HAP-1 (cell line): ENCODE measurements around the gene ATP10D.
"Not testable (repeated sequence)": the region's sequence is repeated elsewhere in the genome, so short reads cannot be mapped to it uniquely, and the experiment has no call there.

Experiments
- DNase-seq, 2 experiments: peaks; one replicate each; pipeline ENCODE4 v3.0.0-alpha.2; 2016 to 2020; ENCODE audit warnings: low spot score in 2 of 2
- H3K27me3 ChIP-seq: fragments of 250-450 bp; sonication (Bioruptor Pico); 2 replicates; pipeline ENCODE4 v1.5.1; 2020; ENCODE audit warnings: low read depth, mild to moderate bottlenecking, moderate library complexity
- H3K36me3 ChIP-seq: fragments of 250-450 bp; sonication (Bioruptor Pico); replicated peaks from 2 replicates; pipeline ENCODE4 v1.5.1; 2020; ENCODE audit warnings: mild to moderate bottlenecking
- H3K4me1 ChIP-seq: fragments of 250-450 bp; sonication (Bioruptor Pico); 2 replicates; pipeline ENCODE4 v1.5.1; 2020; ENCODE audit warnings: mild to moderate bottlenecking
- H3K4me3 ChIP-seq: fragments of 250-450 bp; sonication (Bioruptor Pico); 2 replicates; pipeline ENCODE4 v1.5.1; 2020; ENCODE audit warnings: mild to moderate bottlenecking, moderate library complexity
- H3K9me3 ChIP-seq: fragments of 250-450 bp; sonication (Bioruptor Pico); 2 replicates; pipeline ENCODE4 v1.5.1; 2020; ENCODE audit warnings: mild to moderate bottlenecking, moderate library complexity
- in situ Hi-C: fragments of 300-500 bp; cut with MboI; formaldehyde crosslinking; loops from 3 replicates; pipeline ENCODE4 v1.14.3; 2020; ENCODE audit warnings: low sequenced_read_pairs, inconsistent platforms, mixed read lengths

The ATP10D gene

DNA sequence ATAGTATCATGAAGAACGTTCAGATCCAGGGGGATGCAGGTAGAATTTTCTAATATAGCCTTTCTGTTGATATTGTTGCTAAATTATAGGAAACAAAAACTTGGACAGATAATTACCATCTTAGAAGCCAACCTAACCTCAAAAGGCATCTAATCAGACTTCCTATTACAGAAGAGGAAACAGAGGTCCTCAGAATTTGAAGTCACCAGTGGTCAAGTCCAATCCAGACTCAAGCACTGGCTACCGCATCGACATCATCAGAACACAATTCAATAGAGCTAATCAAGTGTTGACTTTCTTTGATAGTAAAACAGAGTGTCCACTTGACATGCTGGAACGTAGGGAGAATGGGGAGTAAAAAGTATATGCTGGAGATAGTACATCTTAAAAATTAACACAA, 10.3 kb upstream of the ATP10D start:
- in situ Hi-C loops = no loop called here
- Histone ChIP-seq H3K36me3 (no peaks in the 10 kb centered on the region), H3K4me1 (peaks cover 48% of the 10 kb centered on the region), H3K4me3 (no peak overlapping the region), H3K27me3 (no peaks in the 10 kb centered on the region), H3K9me3 (no peaks in the 10 kb centered on the region)
- DNase-seq = peak; percentile 37 to 76

DNA sequence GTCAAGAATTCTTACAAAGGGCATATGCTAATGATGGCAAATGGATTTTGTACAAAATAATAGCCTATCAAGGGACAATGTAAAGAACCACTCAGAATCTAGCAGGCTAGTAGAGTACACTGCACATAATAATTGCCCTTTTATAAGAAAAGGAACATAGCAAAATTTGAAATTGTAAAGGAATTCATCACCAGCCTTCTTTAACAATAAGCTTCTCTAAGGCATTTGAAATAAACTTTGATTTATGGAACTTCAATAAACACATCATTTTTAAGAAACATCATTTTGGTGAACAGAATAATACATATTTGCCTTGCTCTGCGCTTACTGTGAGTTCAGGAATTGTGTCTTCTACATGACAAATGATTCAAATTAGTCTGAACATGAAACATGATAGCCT, 9.7 kb upstream of the ATP10D start:
- no peaks in the 10 kb centered on the region for H3K27me3 ChIP-seq
- no peaks in the 10 kb centered on the region for H3K36me3 ChIP-seq
- peak in 1 of 2 experiments; percentile 96 for DNase-seq
- H3K4me1 ChIP-seq = peaks cover 42% of the 10 kb centered on the region
- no peaks in the 10 kb centered on the region for H3K9me3 ChIP-seq
- in situ Hi-C loops = no loop called here
- H3K4me3 ChIP-seq = no peak overlapping the region

GRCh38 chr4:47478804-47479203, 6.3 kb upstream of the ATP10D start:
- H3K36me3 ChIP-seq = no peaks in the 10 kb centered on the region
- no peak overlapping the region for H3K4me3 ChIP-seq
- H3K9me3 ChIP-seq = no peaks in the 10 kb centered on the region
- peaks cover 24% of the 10 kb centered on the region for H3K4me1 ChIP-seq
- in situ Hi-C loops = no loop called here
- DNase-seq = no peak
- no peaks in the 10 kb centered on the region; the same call in 1 of the 2 replicates for H3K27me3 ChIP-seq

DNA sequence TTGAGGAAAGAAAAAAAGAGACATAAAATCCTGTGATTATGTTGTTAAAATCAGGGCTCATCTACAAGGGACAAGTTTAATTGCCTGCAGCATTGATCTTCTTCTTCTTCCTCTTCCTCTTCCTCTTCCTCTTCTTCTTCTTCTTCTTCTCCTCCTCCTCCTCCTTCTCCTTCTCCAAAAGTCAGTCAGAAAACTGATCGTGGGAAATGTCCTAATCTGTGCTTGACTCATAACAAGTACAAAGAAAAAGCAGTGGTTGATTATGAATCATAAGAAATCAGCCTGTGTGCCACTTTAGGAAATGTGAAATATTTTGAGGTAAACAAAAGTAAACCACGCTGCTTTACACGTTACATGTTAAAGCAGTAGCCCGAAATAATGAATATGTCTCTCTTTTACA, 2.7 kb upstream of the ATP10D start:
- no peaks in the 10 kb centered on the region; the same call in 1 of the 2 replicates for H3K27me3 ChIP-seq
- no peaks in the 10 kb centered on the region for H3K9me3 ChIP-seq
- H3K36me3 ChIP-seq = no peaks in the 10 kb centered on the region
- peaks cover 13% of the 10 kb centered on the region for H3K4me1 ChIP-seq
- DNase-seq = no peak
- in situ Hi-C loops = no loop called here
- no peak overlapping the region for H3K4me3 ChIP-seq

GRCh38 chr4:47483745-47484144, 1.3 kb upstream of the ATP10D start:
- in situ Hi-C loops = no loop called here
- Histone ChIP-seq H3K36me3 (no peaks in the 10 kb centered on the region), H3K4me3 (no peak overlapping the region), H3K27me3 (no peaks in the 10 kb centered on the region; the same call in 1 of the 2 replicates), H3K9me3 (no peaks in the 10 kb centered on the region), H3K4me1 (peaks cover 13% of the 10 kb centered on the region)
- no peak for DNase-seq

DNA sequence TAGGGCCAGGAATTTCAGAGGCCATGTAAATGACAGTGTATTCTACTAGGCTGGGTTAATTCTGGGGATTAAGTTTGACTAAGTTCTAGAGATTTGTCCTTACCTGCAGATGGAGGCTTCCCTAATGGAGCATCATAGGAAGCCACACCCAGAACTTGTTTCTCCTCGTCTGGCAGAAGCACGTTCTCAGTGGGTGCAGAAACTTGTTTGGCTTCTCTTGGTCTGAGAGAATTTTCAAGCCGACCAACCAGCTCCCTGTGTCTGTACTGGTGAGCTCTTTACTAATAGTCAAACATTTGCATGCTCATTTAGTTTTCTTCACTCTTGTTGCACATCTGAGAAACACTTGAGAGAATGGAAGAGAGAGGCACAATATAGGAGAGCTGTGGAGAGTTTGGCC, 907 bp upstream of the ATP10D start:
- DNase-seq = no peak
- Histone ChIP-seq H3K4me3 (no peak overlapping the region), H3K36me3 (no peaks in the 10 kb centered on the region), H3K4me1 (peaks cover 17% of the 10 kb centered on the region), H3K27me3 (no peaks in the 10 kb centered on the region; the same call in 1 of the 2 replicates), H3K9me3 (no peaks in the 10 kb centered on the region)
- in situ Hi-C loops = no loop called here

GRCh38 chr4:47485768-47486167, 693 bp downstream of the ATP10D start:
- peaks cover 17% of the 10 kb centered on the region for H3K4me1 ChIP-seq
- H3K4me3 ChIP-seq = peak overlapping the region; percentile 55
- no peaks in the 10 kb centered on the region for H3K9me3 ChIP-seq
- in situ Hi-C loops = no loop called here
- no peaks in the 10 kb centered on the region; the same call in 1 of the 2 replicates for H3K27me3 ChIP-seq
- no peak for DNase-seq
- no peaks in the 10 kb centered on the region; the same call in 1 of the 2 replicates for H3K36me3 ChIP-seq

DNA sequence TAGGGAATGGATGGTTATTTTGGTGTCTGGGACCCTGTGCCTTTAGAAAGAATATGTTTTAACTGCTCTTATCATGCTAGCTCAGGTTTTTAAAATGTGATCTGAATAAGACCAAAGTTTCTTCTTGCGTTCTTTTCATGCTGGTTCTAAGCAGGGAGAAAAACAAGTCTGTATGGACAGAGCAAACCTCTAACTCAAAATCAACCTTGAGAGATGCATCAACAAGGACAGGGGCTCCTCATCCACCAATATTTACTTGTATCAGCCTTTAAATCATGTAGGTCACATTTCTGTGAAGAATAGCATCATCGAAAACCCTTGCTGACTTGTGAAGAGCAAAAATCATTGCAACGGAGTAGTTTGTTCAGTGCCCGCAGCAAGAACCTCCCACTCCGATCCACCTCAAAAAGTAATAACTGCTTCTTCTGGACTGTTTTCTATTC, 1.2 kb downstream of the ATP10D start:
- in situ Hi-C loops = no loop called here
- H3K4me1 ChIP-seq = peaks cover 17% of the 10 kb centered on the region
- DNase-seq = peak in 1 of 2 experiments; percentile 41
- H3K36me3 ChIP-seq = no peaks in the 10 kb centered on the region; the same call in 1 of the 2 replicates
- peak overlapping the region; percentile 55 for H3K4me3 ChIP-seq
- no peaks in the 10 kb centered on the region; the same call in 1 of the 2 replicates for H3K27me3 ChIP-seq
- no peaks in the 10 kb centered on the region for H3K9me3 ChIP-seq

DNA sequence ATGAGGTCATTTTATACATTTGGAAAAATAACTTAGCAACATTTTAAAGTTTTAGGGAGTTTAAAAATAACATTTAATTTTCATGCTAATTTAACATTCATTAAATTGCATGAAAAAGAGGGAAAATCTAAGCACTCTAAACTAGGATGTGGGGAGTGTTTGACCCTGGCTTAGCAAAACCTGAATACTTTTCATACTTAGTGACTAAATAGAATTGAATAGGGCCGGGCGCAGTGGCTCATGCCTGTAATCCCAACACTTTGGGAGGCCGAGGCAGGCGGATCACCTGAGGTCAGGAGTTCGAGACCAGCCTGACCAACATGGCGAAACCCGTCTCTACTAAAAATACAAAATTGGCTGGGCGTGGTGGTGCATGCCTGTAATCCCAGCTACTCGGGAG, 1.7 kb downstream of the ATP10D start:
- H3K36me3 ChIP-seq, in situ Hi-C loops, H3K27me3 ChIP-seq, H3K9me3 ChIP-seq: not testable (repeated sequence)
- peaks cover 21% of the 10 kb centered on the region for H3K4me1 ChIP-seq
- DNase-seq = peak; percentile 52 to 64
- H3K4me3 ChIP-seq = peak overlapping the region; percentile 55

- in situ Hi-C loops = no loop called here
Measured at GRCh38 chr4:47488706-47489105, 3.6 kb downstream of the ATP10D start.

GRCh38 chr4:47490550-47490949, 5.5 kb downstream of the ATP10D start:
- Histone ChIP-seq H3K9me3 (no peaks in the 10 kb centered on the region), H3K27me3 (no peaks in the 10 kb centered on the region), H3K4me1 (peaks cover 26% of the 10 kb centered on the region), H3K36me3 (peaks cover 7% of the 10 kb centered on the region; the same call in 1 of the 2 replicates), H3K4me3 (no peak overlapping the region)
- DNase-seq = peak in 1 of 2 experiments; percentile 40
- in situ Hi-C loops = no loop called here

More at GRCh38 chr4:47488706-47489105, 3.6 kb downstream of the ATP10D start:
- no peak overlapping the region for H3K4me3 ChIP-seq
- peaks cover 39% of the 10 kb centered on the region for H3K4me1 ChIP-seq
- no peaks in the 10 kb centered on the region for H3K9me3 ChIP-seq
- H3K27me3 ChIP-seq = no peaks in the 10 kb centered on the region
- H3K36me3 ChIP-seq = peaks cover 4% of the 10 kb centered on the region; the same call in 1 of the 2 replicates
- DNase-seq = peak; percentile 70 to 90

- DNase-seq = no peak
- H3K27me3 ChIP-seq = no peaks in the 10 kb centered on the region
- H3K36me3 ChIP-seq = peaks cover 7% of the 10 kb centered on the region; the same call in 1 of the 2 replicates
- peaks cover 26% of the 10 kb centered on the region for H3K4me1 ChIP-seq
- in situ Hi-C loops = no loop called here
- H3K9me3 ChIP-seq = no peaks in the 10 kb centered on the region
- no peak overlapping the region for H3K4me3 ChIP-seq
Measured at GRCh38 chr4:47493238-47494123, 8.4 kb downstream of the ATP10D start.

DNA sequence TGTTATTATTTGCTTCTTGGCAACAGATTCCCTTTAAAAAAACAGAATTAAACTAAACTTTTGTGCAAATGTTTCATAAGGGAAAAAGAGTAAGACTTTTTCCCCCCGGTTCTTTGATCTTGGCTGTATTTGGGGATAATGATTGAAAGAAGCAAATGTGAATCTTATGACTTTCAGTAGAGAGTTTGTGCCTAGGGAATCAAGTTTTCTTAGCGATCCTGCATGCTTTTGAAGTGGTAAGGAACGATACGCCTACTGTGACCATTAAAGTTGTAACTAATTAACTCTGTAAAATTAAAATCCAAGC, 9.0 kb downstream of the ATP10D start:
- no peaks in the 10 kb centered on the region for H3K27me3 ChIP-seq
- DNase-seq = no peak
- H3K36me3 ChIP-seq = peaks cover 7% of the 10 kb centered on the region; the same call in 1 of the 2 replicates
- no peak overlapping the region for H3K4me3 ChIP-seq
- peaks cover 22% of the 10 kb centered on the region for H3K4me1 ChIP-seq
- in situ Hi-C loops = no loop called here
- H3K9me3 ChIP-seq = no peaks in the 10 kb centered on the region

DNA sequence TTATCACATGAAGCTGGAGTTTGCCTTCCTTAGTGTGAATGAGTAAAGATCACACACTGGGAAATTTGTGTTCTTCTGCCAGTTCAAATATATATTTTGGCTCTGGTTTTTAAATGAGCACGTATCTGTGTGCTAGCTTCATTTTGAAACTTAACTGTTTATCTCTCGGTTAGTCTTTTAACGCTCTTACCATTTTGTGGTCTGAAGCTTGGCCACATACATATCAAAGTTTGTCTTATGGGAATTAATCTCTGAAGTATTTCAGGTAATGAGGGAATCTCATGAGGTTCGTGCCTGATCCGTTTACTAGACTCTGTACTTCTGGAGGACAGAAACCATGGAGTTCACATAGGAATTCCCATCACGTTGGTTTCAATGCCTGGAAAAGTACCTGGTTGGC, 13.8 kb downstream of the ATP10D start:
- in situ Hi-C loops = no loop called here
- DNase-seq = no peak
- Histone ChIP-seq H3K4me1 (peaks cover 6% of the 10 kb centered on the region), H3K4me3 (no peak overlapping the region), H3K9me3 (no peaks in the 10 kb centered on the region), H3K27me3 (no peaks in the 10 kb centered on the region), H3K36me3 (peaks cover 3% of the 10 kb centered on the region; the same call in 1 of the 2 replicates)
